SU-DHL-6 (cell line): ENCODE data around the gene CFAP410.

Experiments
- EZH2phosphoT487 ChIP-seq: fragments of 200-600 bp; sonication (generic), shearing (Covaris generic); conservative IDR thresholded peaks from 2 replicates; pipeline ENCODE4 v1.6.1; 2018; ENCODE audit warnings: mild to moderate bottlenecking, antibody characterized with exemption, low read length, moderate library complexity, mixed read lengths
- TF ChIP-seq, protein P1 (sequence below): fragments of 200-600 bp; sonication (generic); IDR thresholded peaks from one replicate; pipeline ENCODE4 v1.5.1; 2017; ENCODE audit warnings: antibody characterized with exemption, mild to moderate bottlenecking, low read length, moderate library complexity; ENCODE audit not compliant: insufficient read depth, poor library complexity, severe bottlenecking

DNA sequence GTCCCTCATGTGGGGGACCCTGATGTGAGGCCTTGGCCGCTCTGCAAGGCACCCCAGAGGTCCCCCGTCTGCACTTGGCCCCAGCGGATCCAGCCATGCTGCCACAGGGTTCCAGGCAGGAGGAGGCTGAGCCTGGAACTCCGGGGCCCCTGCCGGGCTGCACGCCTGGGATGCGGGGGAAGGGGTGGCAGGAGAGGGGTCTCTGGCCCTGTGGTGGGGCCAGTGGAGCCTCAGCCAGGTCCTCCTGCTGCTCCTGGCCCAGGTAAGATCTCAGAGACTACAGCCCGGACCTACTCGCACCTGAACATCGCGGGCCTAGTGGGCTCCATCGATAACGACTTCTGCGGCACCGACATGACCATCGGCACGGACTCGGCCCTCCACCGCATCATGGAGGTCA is 26.5 kb downstream of the CFAP410 start:
- TF ChIP-seq, protein P1, sequence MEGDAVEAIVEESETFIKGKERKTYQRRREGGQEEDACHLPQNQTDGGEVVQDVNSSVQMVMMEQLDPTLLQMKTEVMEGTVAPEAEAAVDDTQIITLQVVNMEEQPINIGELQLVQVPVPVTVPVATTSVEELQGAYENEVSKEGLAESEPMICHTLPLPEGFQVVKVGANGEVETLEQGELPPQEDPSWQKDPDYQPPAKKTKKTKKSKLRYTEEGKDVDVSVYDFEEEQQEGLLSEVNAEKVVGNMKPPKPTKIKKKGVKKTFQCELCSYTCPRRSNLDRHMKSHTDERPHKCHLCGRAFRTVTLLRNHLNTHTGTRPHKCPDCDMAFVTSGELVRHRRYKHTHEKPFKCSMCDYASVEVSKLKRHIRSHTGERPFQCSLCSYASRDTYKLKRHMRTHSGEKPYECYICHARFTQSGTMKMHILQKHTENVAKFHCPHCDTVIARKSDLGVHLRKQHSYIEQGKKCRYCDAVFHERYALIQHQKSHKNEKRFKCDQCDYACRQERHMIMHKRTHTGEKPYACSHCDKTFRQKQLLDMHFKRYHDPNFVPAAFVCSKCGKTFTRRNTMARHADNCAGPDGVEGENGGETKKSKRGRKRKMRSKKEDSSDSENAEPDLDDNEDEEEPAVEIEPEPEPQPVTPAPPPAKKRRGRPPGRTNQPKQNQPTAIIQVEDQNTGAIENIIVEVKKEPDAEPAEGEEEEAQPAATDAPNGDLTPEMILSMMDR, result no peak
- TF ChIP-seq EZH2phosphoT487, result no peak
